ENCODE data around the gene SNTG2. TPM values are rescaled to one million over a fixed set of nuclear protein-coding genes. Genes with fewer than 3 reads are reported as not detected.

The SNTG2 gene
- total RNA-seq, 2 experiments from 2014 or later: 2.9 to 3.5 TPM

DNA sequence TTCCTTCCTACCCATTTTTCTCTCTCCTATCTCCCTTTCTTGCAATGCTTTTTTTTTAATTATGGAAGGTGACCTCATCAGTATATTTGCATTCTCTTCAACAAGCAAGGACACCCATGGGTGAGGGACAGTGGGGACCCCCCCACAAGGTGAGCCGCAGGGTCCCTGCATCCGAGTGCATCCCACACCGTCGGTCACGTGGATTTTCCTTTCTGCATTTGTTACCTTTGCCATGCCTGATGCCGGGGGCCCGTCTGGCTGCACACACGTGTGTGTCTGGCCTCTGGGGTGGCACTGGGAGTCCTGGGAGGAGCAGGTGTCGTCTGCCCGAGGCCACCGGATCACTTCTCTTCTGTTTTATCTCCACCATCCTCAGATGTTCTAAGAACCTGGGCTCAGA lies 30.1 kb upstream of the SNTG2 start:
- Mint-ChIP-seq H3K36me3 (no peaks in the 10 kb centered on the region), H3K27me3 (peaks cover 4% of the 10 kb centered on the region), H3K4me1 (no peaks in the 10 kb centered on the region), H3K4me3 (no peak overlapping the region), H3K27ac (no peak overlapping the region), H3K9me3 (no peaks in the 10 kb centered on the region)
- ATAC-seq (ENCODE audit: low read depth): no peak
- POLR2A ChIA-PET: no interaction called here
- no peak for DNase-seq

DNA sequence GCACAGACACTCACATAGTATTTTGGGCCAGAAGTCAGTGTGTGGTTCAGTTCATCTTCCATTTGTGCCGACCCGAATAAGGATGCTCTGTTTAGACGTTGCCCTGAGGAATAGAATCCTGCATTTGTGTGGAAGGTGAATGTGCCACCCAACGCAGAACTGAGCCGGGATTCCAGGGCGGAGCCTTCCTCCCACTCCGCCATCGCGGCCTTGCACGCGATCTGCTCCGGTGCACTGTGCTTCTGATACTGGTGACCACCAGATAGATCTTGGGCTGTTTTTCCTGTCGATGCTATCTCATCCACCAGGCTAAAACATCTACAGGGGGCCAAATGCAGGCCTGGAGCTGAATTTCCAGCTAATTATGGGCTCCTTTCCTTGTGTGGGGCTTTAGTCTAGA lies 29.6 kb upstream of the SNTG2 start:
- POLR2A ChIA-PET: no interaction called here
- Mint-ChIP-seq H3K27ac (no peak overlapping the region), H3K9me3 (no peaks in the 10 kb centered on the region), H3K4me1 (no peaks in the 10 kb centered on the region), H3K27me3 (peaks cover 4% of the 10 kb centered on the region), H3K36me3 (no peaks in the 10 kb centered on the region), H3K4me3 (no peak overlapping the region)
- no peak for ATAC-seq (ENCODE audit: low read depth)
- DNase-seq: no peak

- ATAC-seq (ENCODE audit: low read depth) (no peak), DNase-seq (no peak)
- POLR2A ChIA-PET: no interaction called here
- Mint-ChIP-seq H3K27me3 (peaks cover 4% of the 10 kb centered on the region), H3K4me3 (no peak overlapping the region), H3K9me3 (peaks cover 2% of the 10 kb centered on the region), H3K27ac (no peak overlapping the region), H3K36me3 (no peaks in the 10 kb centered on the region), H3K4me1 (no peaks in the 10 kb centered on the region)
Measured at GRCh38 chr2:922185-922584, 28.5 kb upstream of the SNTG2 start.

- POLR2A ChIA-PET: no interaction called here
- H3K27ac Mint-ChIP-seq: no peak overlapping the region
- H3K4me3 Mint-ChIP-seq: no peak overlapping the region
- peaks cover 2% of the 10 kb centered on the region for H3K4me1 Mint-ChIP-seq
- no peak for DNase-seq
- H3K27me3 Mint-ChIP-seq: peaks cover 4% of the 10 kb centered on the region
- H3K36me3 Mint-ChIP-seq: no peaks in the 10 kb centered on the region
- ATAC-seq (ENCODE audit: low read depth): no peak
- peaks cover 2% of the 10 kb centered on the region for H3K9me3 Mint-ChIP-seq
Measured at GRCh38 chr2:923832-924601, 26.6 kb upstream of the SNTG2 start.

GRCh38 chr2:924701-925100 lies 25.9 kb upstream of the SNTG2 start:
- H3K27me3 Mint-ChIP-seq: peaks cover 4% of the 10 kb centered on the region
- H3K36me3 Mint-ChIP-seq: no peaks in the 10 kb centered on the region
- H3K4me1 Mint-ChIP-seq: peaks cover 2% of the 10 kb centered on the region
- POLR2A ChIA-PET: no interaction called here
- ATAC-seq (ENCODE audit: low read depth) (no peak), DNase-seq (no peak)
- no peak overlapping the region for H3K27ac Mint-ChIP-seq
- no peak overlapping the region for H3K4me3 Mint-ChIP-seq
- H3K9me3 Mint-ChIP-seq: peaks cover 2% of the 10 kb centered on the region

DNA sequence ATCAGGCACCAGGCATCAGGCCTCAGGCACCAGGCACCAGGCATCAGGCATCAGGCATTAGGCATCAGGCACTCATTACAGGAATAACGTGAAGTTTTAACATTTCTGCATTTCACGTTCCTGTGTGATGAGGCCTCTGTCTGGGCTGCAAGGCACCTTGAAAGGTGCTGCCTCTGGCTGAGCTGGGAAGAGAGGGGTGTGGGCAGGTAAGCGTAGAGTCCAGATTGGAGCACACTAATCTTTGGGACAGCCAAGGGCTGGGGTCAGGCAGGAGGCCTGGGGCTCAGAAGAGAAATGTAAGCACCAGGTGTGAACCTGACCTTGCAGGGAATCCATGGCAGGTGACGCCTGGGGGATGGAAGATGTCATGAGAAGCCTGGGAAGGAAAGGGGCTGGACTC lies 25.3 kb upstream of the SNTG2 start:
- no peaks in the 10 kb centered on the region for H3K36me3 Mint-ChIP-seq
- no peak overlapping the region for H3K4me3 Mint-ChIP-seq
- POLR2A ChIA-PET: no interaction called here
- peaks cover 2% of the 10 kb centered on the region for H3K4me1 Mint-ChIP-seq
- peaks cover 4% of the 10 kb centered on the region for H3K27me3 Mint-ChIP-seq
- no peak overlapping the region for H3K27ac Mint-ChIP-seq
- ATAC-seq (ENCODE audit: low read depth) (no peak), DNase-seq (no peak)
- H3K9me3 Mint-ChIP-seq: peaks cover 2% of the 10 kb centered on the region

GRCh38 chr2:925711-926110 lies 24.9 kb upstream of the SNTG2 start:
- no peaks in the 10 kb centered on the region for H3K36me3 Mint-ChIP-seq
- no peak overlapping the region for H3K4me3 Mint-ChIP-seq
- H3K9me3 Mint-ChIP-seq: peaks cover 2% of the 10 kb centered on the region
- no peak overlapping the region for H3K27ac Mint-ChIP-seq
- H3K4me1 Mint-ChIP-seq: peaks cover 2% of the 10 kb centered on the region
- DNase-seq: no peak
- POLR2A ChIA-PET: no interaction called here
- peaks cover 4% of the 10 kb centered on the region for H3K27me3 Mint-ChIP-seq
- no peak for ATAC-seq (ENCODE audit: low read depth)

GRCh38 chr2:926259-926793 lies 24.3 kb upstream of the SNTG2 start:
- Mint-ChIP-seq H3K27me3 (peaks cover 4% of the 10 kb centered on the region), H3K27ac (no peak overlapping the region), H3K4me3 (no peak overlapping the region), H3K9me3 (peaks cover 2% of the 10 kb centered on the region), H3K36me3 (no peaks in the 10 kb centered on the region), H3K4me1 (peaks cover 2% of the 10 kb centered on the region)
- POLR2A ChIA-PET: no interaction called here
- no peak for DNase-seq
- ATAC-seq (ENCODE audit: low read depth): no peak

GRCh38 chr2:926896-927295 lies 23.8 kb upstream of the SNTG2 start:
- POLR2A ChIA-PET: no interaction called here
- DNase-seq (no peak), ATAC-seq (ENCODE audit: low read depth) (no peak)
- H3K4me1 Mint-ChIP-seq: peaks cover 2% of the 10 kb centered on the region
- H3K9me3 Mint-ChIP-seq: peaks cover 2% of the 10 kb centered on the region
- H3K4me3 Mint-ChIP-seq: no peak overlapping the region
- H3K36me3 Mint-ChIP-seq: no peaks in the 10 kb centered on the region
- peaks cover 4% of the 10 kb centered on the region for H3K27me3 Mint-ChIP-seq
- no peak overlapping the region for H3K27ac Mint-ChIP-seq

GRCh38 chr2:929011-929735 lies 21.5 kb upstream of the SNTG2 start:
- POLR2A ChIA-PET: no interaction called here
- H3K27me3 Mint-ChIP-seq: peaks cover 4% of the 10 kb centered on the region
- DNase-seq (no peak), ATAC-seq (ENCODE audit: low read depth) (no peak)
- peaks cover 2% of the 10 kb centered on the region for H3K9me3 Mint-ChIP-seq
- H3K4me1 Mint-ChIP-seq: peaks cover 2% of the 10 kb centered on the region
- H3K36me3 Mint-ChIP-seq: no peaks in the 10 kb centered on the region
- no peak overlapping the region for H3K4me3 Mint-ChIP-seq
- H3K27ac Mint-ChIP-seq: no peak overlapping the region

DNA sequence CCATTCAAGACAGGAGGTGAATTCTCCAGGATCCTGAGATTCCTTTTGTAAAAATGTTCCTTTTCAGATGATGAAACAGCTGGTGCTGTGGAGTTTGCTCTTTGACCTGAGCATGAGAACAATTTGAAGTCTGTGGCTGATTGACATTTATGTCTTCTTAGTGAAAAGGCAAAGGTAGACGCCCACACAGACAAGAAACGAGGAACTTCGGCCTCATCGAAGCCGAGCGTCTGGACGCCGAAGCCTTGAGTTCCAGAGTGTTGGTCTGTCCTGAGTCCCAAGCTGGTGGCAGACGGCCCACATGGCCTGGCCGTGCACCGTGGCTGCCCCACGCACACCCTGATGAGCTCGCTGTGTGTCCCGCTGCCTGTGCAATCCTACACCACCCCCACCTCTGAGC lies 20.7 kb upstream of the SNTG2 start:
- H3K4me1 Mint-ChIP-seq: peaks cover 2% of the 10 kb centered on the region
- H3K36me3 Mint-ChIP-seq: no peaks in the 10 kb centered on the region
- POLR2A ChIA-PET: no interaction called here
- H3K4me3 Mint-ChIP-seq: no peak overlapping the region
- H3K27ac Mint-ChIP-seq: no peak overlapping the region
- H3K9me3 Mint-ChIP-seq: peaks cover 2% of the 10 kb centered on the region
- ATAC-seq (ENCODE audit: low read depth) (no peak), DNase-seq (no peak)
- H3K27me3 Mint-ChIP-seq: no peaks in the 10 kb centered on the region

- no peaks in the 10 kb centered on the region for H3K36me3 Mint-ChIP-seq
- no peaks in the 10 kb centered on the region for H3K27me3 Mint-ChIP-seq
- DNase-seq (no peak), ATAC-seq (ENCODE audit: low read depth) (no peak)
- H3K27ac Mint-ChIP-seq: no peak overlapping the region
- H3K4me3 Mint-ChIP-seq: no peak overlapping the region
- peaks cover 2% of the 10 kb centered on the region for H3K9me3 Mint-ChIP-seq
- peaks cover 2% of the 10 kb centered on the region for H3K4me1 Mint-ChIP-seq
- POLR2A ChIA-PET: no interaction called here
Measured at GRCh38 chr2:930935-931334, 19.7 kb upstream of the SNTG2 start.

- Mint-ChIP-seq H3K9me3 (no peaks in the 10 kb centered on the region), H3K4me1 (peaks cover 2% of the 10 kb centered on the region), H3K36me3 (no peaks in the 10 kb centered on the region), H3K4me3 (no peak overlapping the region), H3K27ac (no peak overlapping the region), H3K27me3 (no peaks in the 10 kb centered on the region)
- ATAC-seq (ENCODE audit: low read depth) (no peak), DNase-seq (no peak)
- POLR2A ChIA-PET: no interaction called here
Measured at GRCh38 chr2:932320-933115, 18.1 kb upstream of the SNTG2 start.
